GM12878 (cell line): ENCODE results near the gene CA14. TPM values are rescaled to one million over a fixed set of nuclear protein-coding genes. Genes with fewer than 3 reads are reported as not detected.

ENCODE experiments used
- ATF7 ChIP-seq: fragments of 450-650 bp; IDR thresholded peaks from 2 replicates; pipeline ENCODE4 v1.6.1; 2016; ENCODE audit warnings: low read depth, mild to moderate bottlenecking
- BRCA1 ChIP-seq: IDR thresholded peaks from 2 replicates; pipeline ENCODE4 v1.6.1; 2011; ENCODE audit warnings: low read depth, low read length, improper control_type of control experiment
- CBX5 ChIP-seq: sonication (generic); IDR thresholded peaks from 2 replicates; pipeline ENCODE4 v1.6.1; 2016; ENCODE audit warnings: low read depth, moderate library complexity, mild to moderate bottlenecking, inconsistent platforms
- EED ChIP-seq: sonication (generic); IDR thresholded peaks from 2 replicates; pipeline ENCODE4 v1.6.1; 2016; ENCODE audit warnings: antibody characterized with exemption, low read depth
- JUND ChIP-seq: IDR thresholded peaks from 2 replicates; pipeline ENCODE4 v1.6.1; 2012; ENCODE audit warnings: low read depth, mild to moderate bottlenecking, low read length, improper control_type of control experiment, moderate library complexity
- NRF1 ChIP-seq: conservative IDR thresholded peaks from 2 replicates; pipeline ENCODE4 v1.6.1; 2011; ENCODE audit warnings: mild to moderate bottlenecking, low read depth, low read length, improper control_type of control experiment
- PAX5 ChIP-seq: IDR thresholded peaks from 2 replicates; pipeline ENCODE4 v1.6.1; 2011; ENCODE audit warnings: low read depth, low read length, borderline replicate concordance
- PAX8 ChIP-seq: fragments of 450-650 bp; IDR thresholded peaks from 2 replicates; pipeline ENCODE4 v1.6.1; 2017; ENCODE audit warnings: mild to moderate bottlenecking, moderate library complexity
- POLR2AphosphoS2 ChIP-seq: IDR thresholded peaks from 2 replicates; pipeline ENCODE4 v1.6.1; 2011; ENCODE audit warnings: low read depth, mild to moderate bottlenecking, low read length, improper control_type of control experiment, moderate library complexity
- RAD21 ChIP-seq: IDR thresholded peaks from 2 replicates; pipeline ENCODE4 v1.6.1; 2011; ENCODE audit warnings: mild to moderate bottlenecking, low read depth, low read length, moderate library complexity; ENCODE audit not compliant: insufficient read depth
- STAT1 ChIP-seq: fragments of 450-650 bp; conservative IDR thresholded peaks from 2 replicates; pipeline ENCODE4 v1.6.1; 2014; ENCODE audit warnings: antibody characterized with exemption, mild to moderate bottlenecking
- ZNF217 ChIP-seq: fragments of 450-650 bp; IDR thresholded peaks from 2 replicates; pipeline ENCODE4 v1.6.1; 2017; ENCODE audit warnings: antibody characterized with exemption, mild to moderate bottlenecking
- ZNF384 ChIP-seq: IDR thresholded peaks from 2 replicates; pipeline ENCODE4 v1.6.1; 2012; ENCODE audit warnings: low read depth, mild to moderate bottlenecking, low read length, improper control_type of control experiment, borderline replicate concordance
- ZSCAN29 ChIP-seq: fragments of 450-650 bp; IDR thresholded peaks from 2 replicates; pipeline ENCODE4 v1.6.1; 2017; ENCODE audit warnings: mild to moderate bottlenecking, moderate library complexity
- polyA plus RNA-seq, 11 experiments: library from polyadenylated mRNA; depleted of rRNA in 4 of 11; unstranded in 6 of 11; stranded (reverse) in 5 of 11; fragments of >200 nt; fragmentation: Nextera tagmentation in 4 of 11; fragmentation: Illumina TruSeq in 1 of 11; extraction: Ambion mirVana in 4 of 11; extraction: Trizol in 1 of 11; gene quantifications; 1 replicate in 1 of 11; 2 replicates in 10 of 11; pipeline versions ENCODE4 v1.2.1 to v1.2.3, GENCODE V29; 2011 to 2016; ENCODE audit warnings: inconsistent platforms in 2 of 11, missing spikeins in 2 of 11, low read depth in 1 of 11
- total RNA-seq, 4 experiments: library from RNA; depleted of rRNA in 3 of 4; stranded (reverse); fragments of >200 nt in 3 of 4; fragmentation: Illumina TruSeq in 1 of 4; extraction: Trizol in 1 of 4; gene quantifications; 2 replicates each; pipeline versions ENCODE4 v1.2.1 to v1.2.3, GENCODE V29; 2013 to 2021
- TF ChIP-seq, protein P1 (sequence below): fragments of 150-350 bp; IDR thresholded peaks from 2 replicates; pipeline ENCODE4 v1.6.1; 2014; ENCODE audit warnings: mild to moderate bottlenecking, low read depth, low read length
- TF ChIP-seq, protein P2 (sequence below): IDR thresholded peaks from 2 replicates; pipeline ENCODE4 v1.6.1; 2012; ENCODE audit warnings: low read length, inconsistent platforms
- TF ChIP-seq, protein P3 (sequence below): fragments of 450-650 bp; IDR thresholded peaks from 2 replicates; pipeline ENCODE4 v1.6.1; 2017; ENCODE audit warnings: mild to moderate bottlenecking
- TF ChIP-seq, protein P4 (sequence below): IDR thresholded peaks from 2 replicates; pipeline ENCODE4 v1.6.1; 2011; ENCODE audit warnings: low read depth, low read length, improper control_type of control experiment, borderline replicate concordance
- TF ChIP-seq, protein P5 (sequence below): fragments of 450-650 bp; IDR thresholded peaks from 2 replicates; pipeline ENCODE4 v1.6.1; 2017; ENCODE audit warnings: antibody characterized with exemption, mild to moderate bottlenecking, moderate library complexity
- TF ChIP-seq, protein P6 (sequence below): fragments of 450-650 bp; IDR thresholded peaks from 2 replicates; pipeline ENCODE4 v1.6.1; 2016; ENCODE audit warnings: mild to moderate bottlenecking

The CA14 gene
- total and polyA plus RNA-seq, 10 of the 15 experiments (the other 5 are each of a cell fraction or from before 2014, with no cell fraction given), result 0.11 to 0.35 (median 0.29) TPM; not detected in 6

DNA sequence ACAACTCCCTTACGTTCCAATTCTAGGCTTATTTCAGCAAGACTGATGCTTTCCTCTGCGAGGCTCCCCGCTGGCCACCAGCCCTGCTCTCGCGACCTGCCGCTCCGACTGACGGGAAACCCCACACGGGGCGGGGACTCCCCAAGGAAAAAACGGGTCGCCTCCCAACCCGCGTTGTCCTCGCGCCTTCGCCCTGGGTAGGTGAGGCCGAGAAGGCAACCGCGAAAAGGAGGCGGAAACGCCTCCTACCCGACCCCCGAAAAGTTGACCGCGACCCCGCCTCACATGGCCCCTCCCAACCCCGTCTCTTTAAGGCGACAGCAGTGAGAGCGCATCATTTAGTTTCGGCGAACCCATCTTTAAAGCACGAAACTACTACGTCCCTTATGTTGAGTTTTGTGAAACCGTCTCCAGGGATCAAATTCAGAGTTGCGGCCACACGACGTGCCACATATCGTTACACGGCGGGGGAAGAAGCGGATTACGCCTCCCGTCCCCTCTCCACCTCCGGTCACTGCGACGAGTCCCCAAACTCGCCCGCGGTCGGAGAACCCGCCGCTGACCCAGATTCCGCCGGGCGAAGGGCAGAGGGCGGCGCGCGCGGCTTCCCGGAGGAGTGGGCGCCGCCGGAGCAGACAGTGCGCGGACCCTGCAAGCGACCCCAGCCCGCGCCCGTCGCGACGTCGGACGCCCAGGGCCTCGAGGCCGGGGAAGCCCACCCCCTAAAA lies 22.8 kb upstream of the CA14 start (continued):
- TF ChIP-seq POLR2AphosphoS2 (peak; percentile 94), STAT1 (0 out of 2 replicates have a peak, but pooled peaks have one; percentile 19), PAX8 (no peak), ZNF217 (no peak), CBX5 (no peak; the same call in 1 of the 2 replicates), ZNF384 (no peak; the same call in 1 of the 2 replicates), BRCA1 (no peak), PAX5 (0 out of 2 replicates have a peak, but pooled peaks have one; percentile 31), ZSCAN29 (no peak), JUND (no peak), ATF7 (no peak; the same call in 1 of the 2 replicates), RAD21 (no peak), NRF1 (no peak), EED (peak; percentile 44; the same call in 1 of the 2 replicates)
- TF ChIP-seq, protein P1, sequence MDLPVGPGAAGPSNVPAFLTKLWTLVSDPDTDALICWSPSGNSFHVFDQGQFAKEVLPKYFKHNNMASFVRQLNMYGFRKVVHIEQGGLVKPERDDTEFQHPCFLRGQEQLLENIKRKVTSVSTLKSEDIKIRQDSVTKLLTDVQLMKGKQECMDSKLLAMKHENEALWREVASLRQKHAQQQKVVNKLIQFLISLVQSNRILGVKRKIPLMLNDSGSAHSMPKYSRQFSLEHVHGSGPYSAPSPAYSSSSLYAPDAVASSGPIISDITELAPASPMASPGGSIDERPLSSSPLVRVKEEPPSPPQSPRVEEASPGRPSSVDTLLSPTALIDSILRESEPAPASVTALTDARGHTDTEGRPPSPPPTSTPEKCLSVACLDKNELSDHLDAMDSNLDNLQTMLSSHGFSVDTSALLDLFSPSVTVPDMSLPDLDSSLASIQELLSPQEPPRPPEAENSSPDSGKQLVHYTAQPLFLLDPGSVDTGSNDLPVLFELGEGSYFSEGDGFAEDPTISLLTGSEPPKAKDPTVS, result no peak
- TF ChIP-seq, protein P2, sequence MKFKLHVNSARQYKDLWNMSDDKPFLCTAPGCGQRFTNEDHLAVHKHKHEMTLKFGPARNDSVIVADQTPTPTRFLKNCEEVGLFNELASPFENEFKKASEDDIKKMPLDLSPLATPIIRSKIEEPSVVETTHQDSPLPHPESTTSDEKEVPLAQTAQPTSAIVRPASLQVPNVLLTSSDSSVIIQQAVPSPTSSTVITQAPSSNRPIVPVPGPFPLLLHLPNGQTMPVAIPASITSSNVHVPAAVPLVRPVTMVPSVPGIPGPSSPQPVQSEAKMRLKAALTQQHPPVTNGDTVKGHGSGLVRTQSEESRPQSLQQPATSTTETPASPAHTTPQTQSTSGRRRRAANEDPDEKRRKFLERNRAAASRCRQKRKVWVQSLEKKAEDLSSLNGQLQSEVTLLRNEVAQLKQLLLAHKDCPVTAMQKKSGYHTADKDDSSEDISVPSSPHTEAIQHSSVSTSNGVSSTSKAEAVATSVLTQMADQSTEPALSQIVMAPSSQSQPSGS, result peak; percentile 57; the same call in 1 of the 2 replicates
- TF ChIP-seq, protein P3, sequence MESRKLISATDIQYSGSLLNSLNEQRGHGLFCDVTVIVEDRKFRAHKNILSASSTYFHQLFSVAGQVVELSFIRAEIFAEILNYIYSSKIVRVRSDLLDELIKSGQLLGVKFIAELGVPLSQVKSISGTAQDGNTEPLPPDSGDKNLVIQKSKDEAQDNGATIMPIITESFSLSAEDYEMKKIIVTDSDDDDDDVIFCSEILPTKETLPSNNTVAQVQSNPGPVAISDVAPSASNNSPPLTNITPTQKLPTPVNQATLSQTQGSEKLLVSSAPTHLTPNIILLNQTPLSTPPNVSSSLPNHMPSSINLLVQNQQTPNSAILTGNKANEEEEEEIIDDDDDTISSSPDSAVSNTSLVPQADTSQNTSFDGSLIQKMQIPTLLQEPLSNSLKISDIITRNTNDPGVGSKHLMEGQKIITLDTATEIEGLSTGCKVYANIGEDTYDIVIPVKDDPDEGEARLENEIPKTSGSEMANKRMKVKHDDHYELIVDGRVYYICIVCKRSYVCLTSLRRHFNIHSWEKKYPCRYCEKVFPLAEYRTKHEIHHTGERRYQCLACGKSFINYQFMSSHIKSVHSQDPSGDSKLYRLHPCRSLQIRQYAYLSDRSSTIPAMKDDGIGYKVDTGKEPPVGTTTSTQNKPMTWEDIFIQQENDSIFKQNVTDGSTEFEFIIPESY, result no peak
- TF ChIP-seq, protein P4, sequence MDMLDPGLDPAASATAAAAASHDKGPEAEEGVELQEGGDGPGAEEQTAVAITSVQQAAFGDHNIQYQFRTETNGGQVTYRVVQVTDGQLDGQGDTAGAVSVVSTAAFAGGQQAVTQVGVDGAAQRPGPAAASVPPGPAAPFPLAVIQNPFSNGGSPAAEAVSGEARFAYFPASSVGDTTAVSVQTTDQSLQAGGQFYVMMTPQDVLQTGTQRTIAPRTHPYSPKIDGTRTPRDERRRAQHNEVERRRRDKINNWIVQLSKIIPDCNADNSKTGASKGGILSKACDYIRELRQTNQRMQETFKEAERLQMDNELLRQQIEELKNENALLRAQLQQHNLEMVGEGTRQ, result no peak
- TF ChIP-seq, protein P5, sequence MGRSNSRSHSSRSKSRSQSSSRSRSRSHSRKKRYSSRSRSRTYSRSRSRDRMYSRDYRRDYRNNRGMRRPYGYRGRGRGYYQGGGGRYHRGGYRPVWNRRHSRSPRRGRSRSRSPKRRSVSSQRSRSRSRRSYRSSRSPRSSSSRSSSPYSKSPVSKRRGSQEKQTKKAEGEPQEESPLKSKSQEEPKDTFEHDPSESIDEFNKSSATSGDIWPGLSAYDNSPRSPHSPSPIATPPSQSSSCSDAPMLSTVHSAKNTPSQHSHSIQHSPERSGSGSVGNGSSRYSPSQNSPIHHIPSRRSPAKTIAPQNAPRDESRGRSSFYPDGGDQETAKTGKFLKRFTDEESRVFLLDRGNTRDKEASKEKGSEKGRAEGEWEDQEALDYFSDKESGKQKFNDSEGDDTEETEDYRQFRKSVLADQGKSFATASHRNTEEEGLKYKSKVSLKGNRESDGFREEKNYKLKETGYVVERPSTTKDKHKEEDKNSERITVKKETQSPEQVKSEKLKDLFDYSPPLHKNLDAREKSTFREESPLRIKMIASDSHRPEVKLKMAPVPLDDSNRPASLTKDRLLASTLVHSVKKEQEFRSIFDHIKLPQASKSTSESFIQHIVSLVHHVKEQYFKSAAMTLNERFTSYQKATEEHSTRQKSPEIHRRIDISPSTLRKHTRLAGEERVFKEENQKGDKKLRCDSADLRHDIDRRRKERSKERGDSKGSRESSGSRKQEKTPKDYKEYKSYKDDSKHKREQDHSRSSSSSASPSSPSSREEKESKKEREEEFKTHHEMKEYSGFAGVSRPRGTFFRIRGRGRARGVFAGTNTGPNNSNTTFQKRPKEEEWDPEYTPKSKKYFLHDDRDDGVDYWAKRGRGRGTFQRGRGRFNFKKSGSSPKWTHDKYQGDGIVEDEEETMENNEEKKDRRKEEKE, result no peak
- TF ChIP-seq, protein P6, sequence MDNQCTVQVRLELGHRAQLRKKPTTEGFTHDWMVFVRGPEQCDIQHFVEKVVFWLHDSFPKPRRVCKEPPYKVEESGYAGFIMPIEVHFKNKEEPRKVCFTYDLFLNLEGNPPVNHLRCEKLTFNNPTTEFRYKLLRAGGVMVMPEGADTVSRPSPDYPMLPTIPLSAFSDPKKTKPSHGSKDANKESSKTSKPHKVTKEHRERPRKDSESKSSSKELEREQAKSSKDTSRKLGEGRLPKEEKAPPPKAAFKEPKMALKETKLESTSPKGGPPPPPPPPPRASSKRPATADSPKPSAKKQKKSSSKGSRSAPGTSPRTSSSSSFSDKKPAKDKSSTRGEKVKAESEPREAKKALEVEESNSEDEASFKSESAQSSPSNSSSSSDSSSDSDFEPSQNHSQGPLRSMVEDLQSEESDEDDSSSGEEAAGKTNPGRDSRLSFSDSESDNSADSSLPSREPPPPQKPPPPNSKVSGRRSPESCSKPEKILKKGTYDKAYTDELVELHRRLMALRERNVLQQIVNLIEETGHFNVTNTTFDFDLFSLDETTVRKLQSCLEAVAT, result peak; percentile 72
